Measurements from ENCODE around the gene FAM20A. TPM values are rescaled to one million over a fixed set of nuclear protein-coding genes. Genes with fewer than 3 reads are reported as not detected.

FAM20A gene
- total RNA-seq, 1 experiment from 2014 or later, result not detected

- Histone ChIP-seq H3K27ac (peak overlapping the region; percentile 63), H3K27me3 (ENCODE audit: insufficient read depth, low read depth) (no peaks in the 10 kb centered on the region), H3K9me3 (ENCODE audit: insufficient read depth, low read depth) (no peaks in the 10 kb centered on the region), H3K4me3 (peak overlapping the region; percentile 94), H3K36me3 (ENCODE audit: low read depth) (peaks cover 22% of the 10 kb centered on the region; the same call in 1 of the 2 replicates), H3K4me1 (replicated peaks; ENCODE audit: insufficient read depth) (peaks cover 20% of the 10 kb centered on the region), H4K20me1 (ENCODE audit: insufficient read depth) (peaks cover 17% of the 10 kb centered on the region), H3K4me2 (peak overlapping the region; percentile 86), H3K9me2 (ENCODE audit: insufficient read depth) (no peaks in the 10 kb centered on the region), H2AFZ (peak overlapping the region; percentile 97), H3F3A (ENCODE audit: insufficient read depth, low read depth) (0 out of 2 replicates have a peak, but pooled peaks cover 6% of the 10 kb centered on the region), H3K79me2 (ENCODE audit: low read depth) (peaks cover 45% of the 10 kb centered on the region)
- ChIA-PET POLR2A (ENCODE audit: unreplicated experiment) (no interaction called here), CTCF (no interaction called here)
- intact Hi-C loops (cut with micrococcal nuclease; ENCODE audit: unreplicated experiment), result loop anchor here (2.0 kb wide), 1 partner anchor 56 kb away; the partner anchor contains the start of gene WIPI1
- TF ChIP-seq EZH2 (IDR thresholded peaks at IDR 0.05; ENCODE audit: low read depth) (no peak), CTCF (conservative IDR thresholded peaks at IDR 0.05) (no peak)
- DNase-seq, result no peak
- TSS peak; percentile 71 for BruUV-seq (replicated peaks)
Measured at GRCh38 chr17:68512960-68513474, 88.2 kb downstream of the FAM20A start.

GRCh38 chr17:68512247-68512959 is 88.8 kb downstream of the FAM20A start, which contains the start of gene PRKAR1A:
PRKAR1A (plus strand) TSS chr17:68512430; CDS start chr17:68515400, 2,970 bp downstream.
- 0 out of 2 replicates have a peak, but pooled peaks cover 6% of the 10 kb centered on the region for H3F3A ChIP-seq (ENCODE audit: insufficient read depth, low read depth)
- H2AFZ ChIP-seq, result peak within 1 kb of the TSS; percentile 97
- POLR2A ChIA-PET (ENCODE audit: unreplicated experiment), result interaction anchor here (0.8 kb wide), 1 partner anchor 828 kb away, joined by 3 read pairs; no protein-coding TSS in a partner anchor
- peak within 1 kb of the TSS; percentile 63 for H3K27ac ChIP-seq
- H3K4me1 ChIP-seq (replicated peaks; ENCODE audit: insufficient read depth), result peaks cover 20% of the 10 kb centered on the region
- peaks cover 17% of the 10 kb centered on the region for H4K20me1 ChIP-seq (ENCODE audit: insufficient read depth)
- intact Hi-C loops (cut with micrococcal nuclease; ENCODE audit: unreplicated experiment), result loop anchor here (2.0 kb wide), 1 partner anchor 56 kb away; the partner anchor contains the start of gene WIPI1
- no peaks in the 10 kb centered on the region for H3K9me2 ChIP-seq (ENCODE audit: insufficient read depth)
- no peaks in the 10 kb centered on the region for H3K9me3 ChIP-seq (ENCODE audit: insufficient read depth, low read depth)
- peaks cover 22% of the 10 kb centered on the region; the same call in 1 of the 2 replicates for H3K36me3 ChIP-seq (ENCODE audit: low read depth)
- H3K4me3 ChIP-seq, result peak within 1 kb of the TSS; percentile 94
- BruUV-seq (replicated peaks), result no TSS peak
- H3K27me3 ChIP-seq (ENCODE audit: insufficient read depth, low read depth), result no peaks in the 10 kb centered on the region
- H3K4me2 ChIP-seq, result peak within 1 kb of the TSS; percentile 86
- TF ChIP-seq CTCF (conservative IDR thresholded peaks at IDR 0.05), result no peak
- TF ChIP-seq EZH2 (IDR thresholded peaks at IDR 0.05; ENCODE audit: low read depth), result no peak
- H3K79me2 ChIP-seq (ENCODE audit: low read depth), result peaks cover 45% of the 10 kb centered on the region
- DNase-seq, result peak; percentile 81 to 87
- CTCF ChIA-PET, result no interaction called here

GRCh38 chr17:68511671-68512246 is 89.4 kb downstream of the FAM20A start:
- CTCF ChIA-PET, result no interaction called here
- H3F3A ChIP-seq (ENCODE audit: insufficient read depth, low read depth), result 0 out of 2 replicates have a peak, but pooled peaks cover 6% of the 10 kb centered on the region
- H3K27me3 ChIP-seq (ENCODE audit: insufficient read depth, low read depth), result no peaks in the 10 kb centered on the region
- H2AFZ ChIP-seq, result peak overlapping the region; percentile 97
- peaks cover 39% of the 10 kb centered on the region for H3K79me2 ChIP-seq (ENCODE audit: low read depth)
- intact Hi-C loops (cut with micrococcal nuclease; ENCODE audit: unreplicated experiment), result loop anchor here (2.0 kb wide), 1 partner anchor 55 kb away; the partner anchor contains the start of gene WIPI1
- H3K4me2 ChIP-seq, result peak overlapping the region; percentile 86
- H4K20me1 ChIP-seq (ENCODE audit: insufficient read depth), result peaks cover 17% of the 10 kb centered on the region
- H3K4me1 ChIP-seq (replicated peaks; ENCODE audit: insufficient read depth), result peaks cover 20% of the 10 kb centered on the region
- H3K4me3 ChIP-seq, result peak overlapping the region; percentile 94
- no peak for TF ChIP-seq CTCF (conservative IDR thresholded peaks at IDR 0.05)
- TF ChIP-seq EZH2 (IDR thresholded peaks at IDR 0.05; ENCODE audit: low read depth), result no peak
- H3K36me3 ChIP-seq (ENCODE audit: low read depth), result peaks cover 17% of the 10 kb centered on the region; the same call in 1 of the 2 replicates
- H3K9me3 ChIP-seq (ENCODE audit: insufficient read depth, low read depth), result no peaks in the 10 kb centered on the region
- POLR2A ChIA-PET (ENCODE audit: unreplicated experiment), result interaction anchor here (0.8 kb wide), 1 partner anchor 827 kb away, joined by 3 read pairs; no protein-coding TSS in a partner anchor
- BruUV-seq (replicated peaks), result no TSS peak
- no peaks in the 10 kb centered on the region for H3K9me2 ChIP-seq (ENCODE audit: insufficient read depth)
- H3K27ac ChIP-seq, result peak overlapping the region; percentile 63; the same call in 1 of the 2 replicates
- DNase-seq, result peak; percentile 51 to 71

Data from PC-9 (cell line).